CD4-positive, alpha-beta memory T cell (primary cell): ENCODE measurements around the gene ZNF330. TPM values are rescaled to one million over a fixed set of nuclear protein-coding genes. Genes with fewer than 3 reads are reported as not detected.

Experiments used
- CTCF ChIA-PET: fragments of 350-600 bp; sonication (Branson Sonifier 250); formaldehyde crosslinking; loops from one replicate; lab custom pipeline; 2021; ENCODE audit warnings: inconsistent platforms; ENCODE audit not compliant: partially characterized antibody; lab: Charles Lee
- POLR2A ChIA-PET: fragments of 350-600 bp; sonication (Branson Sonifier 250); formaldehyde crosslinking; loops from one replicate; lab custom pipeline; 2021; ENCODE audit not compliant: partially characterized antibody; lab: Charles Lee
- DNase-seq, 5 donors: peaks; one replicate each; pipeline versions ENCODE4 v3.0.0 to v3.0.0-alpha.2; 2020 to 2022; ENCODE audit warnings: mixed read lengths in 1 of 5
- H3K27ac ChIP-seq: one replicate; pipeline ENCODE4 v1.7.0; 2013; ENCODE audit warnings: low read depth, low read length
- H3K27me3 ChIP-seq: 2 replicates; pipeline ENCODE4 v1.7.0; 2013; ENCODE audit warnings: mild to moderate bottlenecking, low read length, moderate library complexity; ENCODE audit not compliant: insufficient read depth
- H3K36me3 ChIP-seq: 2 replicates; pipeline ENCODE4 v1.7.0; 2013; ENCODE audit warnings: mild to moderate bottlenecking, low read length, moderate library complexity; ENCODE audit not compliant: insufficient read depth
- H3K4me1 ChIP-seq: 2 replicates; pipeline ENCODE4 v1.7.0; 2013; ENCODE audit warnings: mild to moderate bottlenecking, low read length, moderate library complexity; ENCODE audit not compliant: insufficient read depth
- H3K4me3 ChIP-seq, 2 donors: one replicate each; pipeline ENCODE4 v1.7.0; 2013; ENCODE audit warnings: low read length in 2 of 2, mild to moderate bottlenecking in 1 of 2
- H3K9me3 ChIP-seq, 2 donors: one replicate each; pipeline ENCODE4 v1.7.0; 2013; ENCODE audit warnings: low read length in 2 of 2, control low read depth in 1 of 2; ENCODE audit not compliant: control insufficient read depth in 1 of 2
- H3K27ac Mint-ChIP-seq, 7 donors: one replicate each; pipeline ENCODE4 v1.8.0; 2020 to 2021; ENCODE audit warnings: mixed read lengths in 7 of 7, mild to moderate bottlenecking in 6 of 7, inconsistent platforms in 3 of 7, moderate library complexity in 3 of 7
- H3K27me3 Mint-ChIP-seq, 2 donors: one replicate each; pipeline ENCODE4 v1.8.0; 2020 to 2021; ENCODE audit warnings: mixed read lengths in 2 of 2
- H3K36me3 Mint-ChIP-seq, 2 donors: one replicate each; pipeline ENCODE4 v1.8.0; 2020 to 2021; ENCODE audit warnings: mixed read lengths in 2 of 2, inconsistent platforms in 1 of 2, mild to moderate bottlenecking in 1 of 2
- H3K4me1 Mint-ChIP-seq, 4 donors: one replicate each; pipeline ENCODE4 v1.8.0; 2020 to 2021; ENCODE audit warnings: mixed read lengths in 4 of 4, mild to moderate bottlenecking in 1 of 4
- H3K4me3 Mint-ChIP-seq, 8 donors: one replicate each; pipeline ENCODE4 v1.8.0; 2020 to 2021; ENCODE audit warnings: mixed read lengths in 8 of 8, mild to moderate bottlenecking in 7 of 8, moderate library complexity in 6 of 8, inconsistent platforms in 3 of 8
- H3K9me3 Mint-ChIP-seq, 8 donors: one replicate each; pipeline ENCODE4 v1.8.0; 2020 to 2021; ENCODE audit warnings: mixed read lengths in 8 of 8, mild to moderate bottlenecking in 5 of 8, inconsistent platforms in 3 of 8, moderate library complexity in 1 of 8
- intact Hi-C: fragments of 100-400 bp; cut with micrococcal nuclease; formaldehyde crosslinking; loops from one replicate; pipeline ENCODE4 v1.15.1; 2023
- polyA plus RNA-seq, 2 donors: library from polyadenylated mRNA; unstranded; fragments of 300-500 nt; fragmentation: Illumina TruSeq; gene quantifications; one replicate each; pipeline ENCODE4 v1.2.3, GENCODE V29; 2021
- total RNA-seq, 2 experiments: library from RNA; stranded (reverse); gene quantifications; one replicate each; pipeline ENCODE4 v1.2.3, GENCODE V29; 2021

Gene ZNF330
- total and polyA plus RNA-seq, 4 experiments from 2014 or later, result 23.4 to 45.3 (median 37.0) TPM

DNA sequence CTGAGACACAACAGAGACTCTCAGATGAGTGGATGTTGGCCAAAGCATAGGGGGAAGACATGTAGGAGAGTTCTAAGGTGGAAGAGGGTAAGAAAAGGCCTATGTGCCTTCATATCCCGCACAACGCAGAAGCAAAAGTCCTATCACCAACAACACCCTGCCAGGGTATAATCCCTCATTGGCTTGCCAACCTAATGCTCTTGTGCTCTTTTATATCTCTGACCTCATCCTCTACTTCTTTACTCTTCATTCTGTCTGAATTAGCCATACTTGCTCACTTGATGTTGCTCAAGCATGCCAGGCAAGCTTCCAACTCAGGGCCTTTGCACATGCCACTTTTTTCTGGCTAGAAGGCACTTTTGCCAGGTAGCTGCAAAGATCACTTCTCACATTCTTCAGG lies 28.1 kb upstream of the ZNF330 start:
- peaks cover 19 to 21% of the 10 kb centered on the region in 2 donors for H3K27me3 Mint-ChIP-seq
- H3K27ac Mint-ChIP-seq, result no peak overlapping the region
- ChIA-PET POLR2A (no interaction called here), CTCF (no interaction called here)
- H3K4me3 ChIP-seq, result no peak overlapping the region
- H3K36me3 ChIP-seq, result no peaks in the 10 kb centered on the region
- H3K4me1 Mint-ChIP-seq, result no peaks in the 10 kb centered on the region
- H3K4me1 ChIP-seq, result no peaks in the 10 kb centered on the region
- no peak overlapping the region for H3K4me3 Mint-ChIP-seq
- no peak for DNase-seq
- H3K27me3 ChIP-seq, result no peaks in the 10 kb centered on the region
- no peaks in the 10 kb centered on the region for H3K36me3 Mint-ChIP-seq
- no peak overlapping the region for H3K27ac ChIP-seq
- H3K9me3 Mint-ChIP-seq, result peaks cover 0 to 9% (median 0%) of the 10 kb centered on the region in 8 donors
- intact Hi-C loops, result no loop called here
- no peaks in the 10 kb centered on the region for H3K9me3 ChIP-seq

DNA sequence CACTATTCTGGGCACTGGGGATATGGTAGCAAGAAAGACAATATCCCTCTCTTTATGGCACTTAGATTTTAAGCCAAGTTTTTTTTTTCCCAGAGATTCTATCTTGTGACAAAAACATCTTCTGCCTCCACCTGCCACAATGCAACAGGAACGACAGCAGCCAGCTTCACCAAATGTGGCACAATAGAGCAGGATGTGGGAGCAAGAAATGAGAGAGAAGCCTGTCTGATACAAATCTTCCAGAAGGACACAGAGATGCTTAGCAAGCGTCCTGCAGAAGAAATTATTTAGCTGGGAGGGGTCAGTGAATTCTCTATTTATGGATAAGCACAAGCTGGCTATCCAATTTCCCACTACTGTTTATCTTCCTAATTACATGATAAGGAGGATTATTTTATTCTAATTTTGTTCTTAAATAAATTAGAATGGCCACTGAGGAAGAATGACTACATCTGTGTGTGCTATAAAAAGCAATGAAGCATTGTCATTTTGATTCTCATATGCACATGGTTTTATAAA lies 27.1 kb upstream of the ZNF330 start:
- Mint-ChIP-seq H3K4me1 (no peaks in the 10 kb centered on the region), H3K9me3 (peaks cover 0 to 15% (median 0%) of the 10 kb centered on the region in 8 donors), H3K36me3 (no peaks in the 10 kb centered on the region), H3K27ac (no peak overlapping the region), H3K27me3 (peaks cover 20 to 21% of the 10 kb centered on the region in 2 donors), H3K4me3 (no peak overlapping the region)
- CTCF ChIA-PET, result no interaction called here
- Histone ChIP-seq H3K9me3 (no peaks in the 10 kb centered on the region), H3K4me3 (no peak overlapping the region), H3K4me1 (no peaks in the 10 kb centered on the region), H3K36me3 (no peaks in the 10 kb centered on the region), H3K27me3 (no peaks in the 10 kb centered on the region), H3K27ac (no peak overlapping the region)
- DNase-seq, result no peak
- intact Hi-C loops, result no loop called here
- POLR2A ChIA-PET, result no interaction called here

- no peak overlapping the region for H3K27ac ChIP-seq
- intact Hi-C loops, result no loop called here
- H3K27me3 ChIP-seq, result no peaks in the 10 kb centered on the region
- Mint-ChIP-seq H3K4me3 (no peak overlapping the region), H3K9me3 (peaks cover 0 to 15% (median under 1%) of the 10 kb centered on the region in 8 donors), H3K27ac (no peak overlapping the region), H3K27me3 (peaks cover 13 to 20% of the 10 kb centered on the region in 2 donors), H3K4me1 (no peaks in the 10 kb centered on the region), H3K36me3 (no peaks in the 10 kb centered on the region)
- no peak overlapping the region for H3K4me3 ChIP-seq
- ChIA-PET CTCF (no interaction called here), POLR2A (no interaction called here)
- H3K4me1 ChIP-seq, result no peaks in the 10 kb centered on the region
- DNase-seq, result no peak
- no peaks in the 10 kb centered on the region for H3K9me3 ChIP-seq
- H3K36me3 ChIP-seq, result no peaks in the 10 kb centered on the region
Observed at GRCh38 chr4:141195095-141195707, 25.5 kb upstream of the ZNF330 start.

DNA sequence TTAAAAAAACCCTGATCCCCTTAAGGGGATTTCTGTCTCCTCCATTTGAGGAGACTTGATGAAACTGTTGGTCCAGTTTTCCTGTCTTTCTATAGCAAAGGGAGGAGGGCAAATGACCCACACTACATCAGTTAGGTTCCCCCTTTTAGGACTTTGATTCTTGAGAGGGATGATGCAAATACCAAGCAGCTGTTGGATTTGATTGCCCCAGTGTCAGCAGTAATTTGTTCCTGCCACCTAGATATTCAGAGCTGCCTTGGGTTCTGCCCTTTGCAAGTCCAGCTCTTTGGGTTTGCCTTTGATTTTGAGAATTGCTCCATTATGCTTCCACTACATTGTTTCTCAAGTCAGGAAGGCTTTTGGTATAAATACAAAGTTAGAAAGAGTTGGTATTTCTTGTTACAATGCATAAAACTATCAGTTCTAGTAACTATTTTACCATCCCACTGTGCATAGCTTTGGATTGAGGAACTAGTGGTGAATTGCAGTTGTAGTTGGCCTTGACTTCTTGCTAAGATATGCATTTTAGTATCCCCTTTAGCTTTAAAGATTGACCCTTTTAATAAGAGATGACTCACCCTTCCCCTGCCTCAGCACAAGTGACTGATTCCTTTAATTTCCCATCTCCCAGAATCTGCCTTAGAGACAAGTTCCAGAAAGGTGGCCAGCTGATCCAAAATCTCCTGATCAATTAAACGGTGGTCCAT lies 24.3 kb upstream of the ZNF330 start:
- CTCF ChIA-PET, result no interaction called here

DNA sequence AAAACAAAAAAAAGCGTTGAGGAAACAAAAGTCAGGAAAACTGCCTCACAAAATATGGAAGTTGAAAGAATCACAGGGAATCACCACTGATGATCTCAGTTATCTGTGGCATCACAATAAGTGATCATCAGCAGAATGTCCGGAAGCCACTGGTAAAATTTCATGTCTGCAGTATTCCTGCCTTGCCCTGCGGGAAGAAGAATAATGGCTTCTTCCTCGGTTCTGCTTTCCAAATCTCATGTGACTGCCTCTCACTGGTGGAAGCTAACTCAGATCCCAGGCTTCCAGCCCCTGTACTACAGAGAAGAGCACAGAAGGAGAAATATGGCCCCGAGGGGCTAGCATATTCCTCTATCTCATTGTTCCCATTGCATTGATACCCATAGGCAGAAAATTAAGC lies 12.7 kb upstream of the ZNF330 start:
- H3K27ac ChIP-seq, result no peak overlapping the region
- Mint-ChIP-seq H3K36me3 (no peaks in the 10 kb centered on the region), H3K4me3 (no peak overlapping the region), H3K27me3 (peaks cover 5 to 11% of the 10 kb centered on the region in 2 donors), H3K4me1 (no peaks in the 10 kb centered on the region), H3K27ac (no peak overlapping the region), H3K9me3 (no peaks in the 10 kb centered on the region)
- ChIA-PET CTCF (no interaction called here), POLR2A (no interaction called here)
- no peaks in the 10 kb centered on the region for H3K9me3 ChIP-seq
- intact Hi-C loops, result no loop called here
- no peaks in the 10 kb centered on the region for H3K36me3 ChIP-seq
- no peaks in the 10 kb centered on the region for H3K4me1 ChIP-seq
- H3K27me3 ChIP-seq, result no peaks in the 10 kb centered on the region
- H3K4me3 ChIP-seq, result no peak overlapping the region
- no peak for DNase-seq

More for the DNA sequence above, 24.3 kb upstream of the ZNF330 start:
- H3K27me3 Mint-ChIP-seq, result peaks cover 10 to 16% of the 10 kb centered on the region in 2 donors
- no peaks in the 10 kb centered on the region for H3K36me3 ChIP-seq
- intact Hi-C loops, result no loop called here
- no peaks in the 10 kb centered on the region for H3K36me3 Mint-ChIP-seq
- H3K27me3 ChIP-seq, result no peaks in the 10 kb centered on the region
- H3K9me3 Mint-ChIP-seq, result peaks cover 0 to 15% (median under 1%) of the 10 kb centered on the region in 8 donors
- no peaks in the 10 kb centered on the region for H3K4me1 ChIP-seq
- H3K4me1 Mint-ChIP-seq, result no peaks in the 10 kb centered on the region
- H3K4me3 Mint-ChIP-seq, result no peak overlapping the region
- no peaks in the 10 kb centered on the region for H3K9me3 ChIP-seq
- no peak overlapping the region for H3K27ac Mint-ChIP-seq
- H3K27ac ChIP-seq, result no peak overlapping the region
- DNase-seq, result no peak
- no peak overlapping the region for H3K4me3 ChIP-seq
- POLR2A ChIA-PET, result no interaction called here

GRCh38 chr4:141210168-141210567 lies 10.5 kb upstream of the ZNF330 start:
- no peaks in the 10 kb centered on the region for H3K4me1 ChIP-seq
- ChIA-PET POLR2A (no interaction called here), CTCF (interaction anchor here (0.7 kb wide), 1 partner anchor 106 kb away, joined by 3 read pairs; no protein-coding TSS in a partner anchor)
- Mint-ChIP-seq H3K27ac (no peak overlapping the region), H3K4me3 (no peak overlapping the region), H3K9me3 (peaks cover 0 to 2% (median 0%) of the 10 kb centered on the region in 8 donors), H3K36me3 (no peaks in the 10 kb centered on the region), H3K27me3 (peaks cover 7 to 10% of the 10 kb centered on the region in 2 donors), H3K4me1 (no peaks in the 10 kb centered on the region)
- H3K27me3 ChIP-seq, result no peaks in the 10 kb centered on the region
- no peak for DNase-seq
- no peaks in the 10 kb centered on the region for H3K9me3 ChIP-seq
- H3K36me3 ChIP-seq, result no peaks in the 10 kb centered on the region
- H3K4me3 ChIP-seq, result no peak overlapping the region
- intact Hi-C loops, result no loop called here
- H3K27ac ChIP-seq, result no peak overlapping the region

GRCh38 chr4:141213550-141213991 lies 7.1 kb upstream of the ZNF330 start:
- H3K9me3 Mint-ChIP-seq, result peaks cover 0 to 2% (median 0%) of the 10 kb centered on the region in 8 donors
- H3K27me3 ChIP-seq, result no peaks in the 10 kb centered on the region
- H3K9me3 ChIP-seq, result no peaks in the 10 kb centered on the region
- no peaks in the 10 kb centered on the region for H3K4me1 ChIP-seq
- intact Hi-C loops, result no loop called here
- H3K4me3 ChIP-seq, result no peak overlapping the region
- no peak overlapping the region for H3K27ac Mint-ChIP-seq
- no peaks in the 10 kb centered on the region for H3K36me3 ChIP-seq
- no peak for DNase-seq
- no peaks in the 10 kb centered on the region for H3K4me1 Mint-ChIP-seq
- ChIA-PET POLR2A (no interaction called here), CTCF (no interaction called here)
- H3K4me3 Mint-ChIP-seq, result no peak overlapping the region
- H3K27ac ChIP-seq, result no peak overlapping the region
- peaks cover 4 to 8% of the 10 kb centered on the region in 2 donors for H3K27me3 Mint-ChIP-seq
- no peaks in the 10 kb centered on the region for H3K36me3 Mint-ChIP-seq
